Sigmoid colon (tissue), 4 donors: ENCODE measurements around the gene NANOGP8.

Experiments used
- CTCF ChIP-seq, 4 experiments: fragments of 450-650 bp in 3 of 4; fragments of 200-600 bp in 1 of 4; IDR thresholded peaks; one replicate each; pipeline ENCODE4 v1.5.1; 2016 to 2019; ENCODE audit warnings: antibody characterized with exemption in 4 of 4, mild to moderate bottlenecking in 3 of 4, moderate library complexity in 2 of 4
- EP300 ChIP-seq, 4 donors: sonication (generic); formaldehyde crosslinking; IDR thresholded peaks; one replicate each; pipeline ENCODE4 v1.6.1; 2017; ENCODE audit warnings: antibody characterized with exemption in 4 of 4
- POLR2A ChIP-seq, 2 donors: fragments of 450-650 bp; IDR thresholded peaks; one replicate each; pipeline ENCODE4 v1.6.1; 2016; ENCODE audit warnings: antibody characterized with exemption in 2 of 2, mild to moderate bottlenecking in 2 of 2, moderate library complexity in 2 of 2
- POLR2AphosphoS5 ChIP-seq, 4 donors: sonication (generic); formaldehyde crosslinking; IDR thresholded peaks; one replicate each; pipeline ENCODE4 v1.6.1; 2017; ENCODE audit warnings: antibody characterized with exemption in 4 of 4

DNA sequence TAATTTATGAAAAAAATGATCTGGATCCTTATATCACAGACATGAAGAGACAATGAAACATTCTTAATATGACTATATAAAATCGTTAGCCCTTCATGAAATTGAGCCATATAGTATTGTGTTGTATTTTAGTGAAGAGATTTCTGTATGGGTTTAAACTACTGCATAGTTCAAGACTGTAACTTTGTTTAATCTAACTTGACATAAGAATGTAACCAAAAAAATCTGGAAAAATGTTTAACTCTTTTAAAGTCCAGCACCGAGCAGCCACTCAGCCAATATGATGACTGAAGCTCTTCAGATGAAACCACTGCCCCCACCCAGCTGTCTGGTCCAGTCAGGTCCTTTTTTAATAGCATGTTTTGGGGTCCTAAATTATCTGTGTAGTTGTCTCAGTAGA, 4.9 kb downstream of the NANOGP8 start:
- TF ChIP-seq CTCF (IDR thresholded peaks at IDR 0.05) (no peak), POLR2A (IDR thresholded peaks at IDR 0.05) (no peak), POLR2AphosphoS5 (IDR thresholded peaks at IDR 0.05) (no peak), EP300 (IDR thresholded peaks at IDR 0.05) (no peak)
